Nephron (organoid): ENCODE data around the gene AFF1.

Source experiments
- H3K27ac Mint-ChIP-seq, 3 experiments: 2 replicates each; pipeline ENCODE4 v1.8.0; 2020; ENCODE audit warnings: mixed read lengths in 3 of 3, mild to moderate bottlenecking in 2 of 3, moderate library complexity in 1 of 3
- H3K27me3 Mint-ChIP-seq: 2 replicates; pipeline ENCODE4 v1.8.0; 2021; ENCODE audit warnings: low read depth, mild to moderate bottlenecking, moderate library complexity, mixed read lengths
- H3K36me3 Mint-ChIP-seq: 2 replicates; pipeline ENCODE4 v1.8.0; 2020; ENCODE audit warnings: low read depth, mixed read lengths
- H3K4me1 Mint-ChIP-seq: 2 replicates; pipeline ENCODE4 v1.8.0; 2020; ENCODE audit warnings: mixed read lengths
- H3K4me3 Mint-ChIP-seq, 3 experiments: 2 replicates each; pipeline ENCODE4 v1.8.0; 2020; ENCODE audit warnings: mild to moderate bottlenecking in 3 of 3, mixed read lengths in 3 of 3, moderate library complexity in 2 of 3
- H3K9me3 Mint-ChIP-seq: 2 replicates; pipeline ENCODE4 v1.8.0; 2020; ENCODE audit warnings: mixed read lengths
- CTCF ChIP-seq, 3 experiments: fragments of 200-600 bp; sonication (generic); IDR thresholded peaks; one replicate each; pipeline ENCODE4 v1.5.0; 2021; ENCODE audit warnings: antibody characterized with exemption in 3 of 3; ENCODE audit not compliant: unreplicated experiment in 3 of 3

Gene AFF1

GRCh38 chr4:87026800-87027495 lies 92.1 kb downstream of the AFF1 start:
- H3K27me3 Mint-ChIP-seq, result no peaks in the 10 kb centered on the region
- H3K27ac Mint-ChIP-seq, result peak overlapping the region; percentile 39 to 87 (median 77)
- TF ChIP-seq CTCF (IDR thresholded peaks at IDR 0.05; ENCODE audit: unreplicated experiment in 3 of 3), result no peak
- no peak overlapping the region for H3K4me3 Mint-ChIP-seq
- H3K36me3 Mint-ChIP-seq, result no peaks in the 10 kb centered on the region
- H3K4me1 Mint-ChIP-seq, result peaks cover 27% of the 10 kb centered on the region
- H3K9me3 Mint-ChIP-seq, result no peaks in the 10 kb centered on the region

- H3K27me3 Mint-ChIP-seq, result no peaks in the 10 kb centered on the region
- peak overlapping the region in 2 of 3 experiments; percentile 31 to 42 for H3K27ac Mint-ChIP-seq
- H3K36me3 Mint-ChIP-seq, result no peaks in the 10 kb centered on the region
- H3K4me1 Mint-ChIP-seq, result peaks cover 17% of the 10 kb centered on the region
- no peak for TF ChIP-seq CTCF (IDR thresholded peaks at IDR 0.05; ENCODE audit: unreplicated experiment in 3 of 3)
- no peak overlapping the region for H3K4me3 Mint-ChIP-seq
- no peaks in the 10 kb centered on the region for H3K9me3 Mint-ChIP-seq
These were observed 94.5 kb downstream of the AFF1 start for GRCh38 chr4:87029356-87029755.

- no peaks in the 10 kb centered on the region for H3K36me3 Mint-ChIP-seq
- H3K27me3 Mint-ChIP-seq, result no peaks in the 10 kb centered on the region
- peaks cover 17% of the 10 kb centered on the region for H3K4me1 Mint-ChIP-seq
- H3K9me3 Mint-ChIP-seq, result no peaks in the 10 kb centered on the region
- H3K4me3 Mint-ChIP-seq, result peak overlapping the region in 1 of 3 experiments; percentile 20
- H3K27ac Mint-ChIP-seq, result peak overlapping the region in 2 of 3 experiments; percentile 31 to 42
- no peak for TF ChIP-seq CTCF (IDR thresholded peaks at IDR 0.05; ENCODE audit: unreplicated experiment in 3 of 3)
These were observed 95.3 kb downstream of the AFF1 start for GRCh38 chr4:87030124-87030523.

- Mint-ChIP-seq H3K27ac (no peak overlapping the region), H3K27me3 (no peaks in the 10 kb centered on the region), H3K4me3 (no peak overlapping the region), H3K4me1 (peaks cover 15% of the 10 kb centered on the region), H3K36me3 (no peaks in the 10 kb centered on the region), H3K9me3 (no peaks in the 10 kb centered on the region)
- TF ChIP-seq CTCF (IDR thresholded peaks at IDR 0.05; ENCODE audit: unreplicated experiment in 3 of 3), result no peak
These were observed 96.1 kb downstream of the AFF1 start for GRCh38 chr4:87030755-87031441.

GRCh38 chr4:87031920-87032319 lies 97.1 kb downstream of the AFF1 start:
- Mint-ChIP-seq H3K27me3 (no peaks in the 10 kb centered on the region), H3K36me3 (no peaks in the 10 kb centered on the region), H3K27ac (no peak overlapping the region), H3K4me1 (peaks cover 18% of the 10 kb centered on the region), H3K9me3 (no peaks in the 10 kb centered on the region), H3K4me3 (no peak overlapping the region)
- TF ChIP-seq CTCF (IDR thresholded peaks at IDR 0.05; ENCODE audit: unreplicated experiment in 3 of 3), result no peak
